Measurements from ENCODE around the gene SPACDR.
"Not testable (repeated sequence)": the region's sequence is repeated elsewhere in the genome, so short reads cannot be mapped to it uniquely, and the experiment has no call there.

SPACDR gene

DNA sequence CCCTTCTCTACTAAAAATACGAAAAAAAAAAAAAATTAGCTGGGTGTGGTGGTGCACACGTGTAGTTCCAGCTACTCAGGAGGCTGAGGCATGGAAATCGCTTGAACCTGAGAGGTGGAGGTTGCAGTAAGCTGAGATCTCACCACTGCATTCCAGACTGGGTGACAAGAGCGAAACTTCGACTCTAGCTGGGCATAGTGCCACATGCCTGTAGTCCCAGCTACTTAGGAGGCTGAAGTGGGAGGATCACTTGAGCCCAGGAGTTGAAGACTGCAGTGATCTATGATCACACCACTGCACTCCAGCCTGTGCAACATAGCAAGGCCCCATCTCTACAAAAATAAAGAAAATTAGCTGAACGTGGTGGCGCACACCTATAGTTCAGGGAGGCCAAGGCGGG is 1.2 kb upstream of the SPACDR start:
- in situ Hi-C loops (cut with MboI; ENCODE audit: low sequenced_read_pairs, unreplicated experiment): loop anchor here (25.0 kb wide), 2 partner anchors 97 to 397 kb away; partner anchors contain the start of genes SAP25, SLC12A9 and TRIP6
- TF ChIP-seq, protein P1, sequence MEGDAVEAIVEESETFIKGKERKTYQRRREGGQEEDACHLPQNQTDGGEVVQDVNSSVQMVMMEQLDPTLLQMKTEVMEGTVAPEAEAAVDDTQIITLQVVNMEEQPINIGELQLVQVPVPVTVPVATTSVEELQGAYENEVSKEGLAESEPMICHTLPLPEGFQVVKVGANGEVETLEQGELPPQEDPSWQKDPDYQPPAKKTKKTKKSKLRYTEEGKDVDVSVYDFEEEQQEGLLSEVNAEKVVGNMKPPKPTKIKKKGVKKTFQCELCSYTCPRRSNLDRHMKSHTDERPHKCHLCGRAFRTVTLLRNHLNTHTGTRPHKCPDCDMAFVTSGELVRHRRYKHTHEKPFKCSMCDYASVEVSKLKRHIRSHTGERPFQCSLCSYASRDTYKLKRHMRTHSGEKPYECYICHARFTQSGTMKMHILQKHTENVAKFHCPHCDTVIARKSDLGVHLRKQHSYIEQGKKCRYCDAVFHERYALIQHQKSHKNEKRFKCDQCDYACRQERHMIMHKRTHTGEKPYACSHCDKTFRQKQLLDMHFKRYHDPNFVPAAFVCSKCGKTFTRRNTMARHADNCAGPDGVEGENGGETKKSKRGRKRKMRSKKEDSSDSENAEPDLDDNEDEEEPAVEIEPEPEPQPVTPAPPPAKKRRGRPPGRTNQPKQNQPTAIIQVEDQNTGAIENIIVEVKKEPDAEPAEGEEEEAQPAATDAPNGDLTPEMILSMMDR (IDR thresholded peaks at IDR 0.05; ENCODE audit: borderline replicate concordance, control extremely low read depth, extremely low read depth, insufficient read depth, missing control alignments): no peak
- DNase-seq (ENCODE audit: low spot score): no peak

DNA sequence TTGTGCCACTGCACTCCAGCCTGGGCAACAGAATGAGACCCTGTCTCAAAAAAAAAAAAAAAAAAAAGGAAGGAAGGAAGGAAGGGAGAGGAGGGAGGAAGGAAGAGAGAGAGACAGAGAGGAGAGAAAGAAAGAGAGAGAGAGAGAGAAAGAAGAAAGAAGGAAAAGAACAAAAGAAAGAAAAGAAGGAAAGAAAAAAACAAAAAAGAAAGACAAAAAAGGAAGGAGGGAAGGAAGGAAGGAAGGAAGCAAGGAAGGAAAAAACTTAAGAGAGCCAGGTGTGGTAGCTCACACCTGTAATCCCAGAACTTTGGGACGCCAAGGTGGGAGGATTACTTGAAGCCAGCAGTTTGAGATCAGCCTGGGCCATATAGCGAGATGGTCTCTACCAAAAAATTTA is 731 bp upstream of the SPACDR start:
- DNase-seq (ENCODE audit: low spot score): no peak
- in situ Hi-C loops (cut with MboI; ENCODE audit: low sequenced_read_pairs, unreplicated experiment): loop anchor here (25.0 kb wide), 2 partner anchors 98 to 398 kb away; partner anchors contain the start of genes SAP25, SLC12A9 and TRIP6
- TF ChIP-seq, protein P1 (IDR thresholded peaks at IDR 0.05; ENCODE audit: borderline replicate concordance, control extremely low read depth, extremely low read depth, insufficient read depth, missing control alignments): no peak

DNA sequence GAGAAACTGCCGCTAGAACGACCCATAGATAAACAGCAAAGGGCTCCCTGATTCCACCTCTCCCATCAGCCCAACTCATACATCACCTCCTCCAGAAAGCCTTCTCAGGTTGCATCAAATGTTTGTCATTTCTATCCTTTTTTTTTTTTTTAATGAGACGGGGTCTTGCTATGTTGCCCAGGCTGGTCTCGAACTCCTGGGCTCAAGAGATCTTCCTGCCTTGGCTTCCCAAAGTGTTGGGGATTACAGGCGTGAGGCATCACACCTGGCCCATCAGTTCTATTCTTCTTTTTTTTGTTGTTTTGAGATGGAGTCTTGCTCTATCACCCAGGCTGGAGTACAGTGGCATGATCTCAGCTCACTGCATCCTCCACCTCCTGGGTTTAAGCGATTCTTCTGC is 7.0 kb downstream of the SPACDR start:
- TF ChIP-seq, protein P1 (IDR thresholded peaks at IDR 0.05; ENCODE audit: borderline replicate concordance, control extremely low read depth, extremely low read depth, insufficient read depth, missing control alignments): no peak
- in situ Hi-C loops (cut with MboI; ENCODE audit: low sequenced_read_pairs, unreplicated experiment): loop anchor here (25.0 kb wide), 2 partner anchors 105 to 405 kb away; partner anchors contain the start of genes SAP25, SLC12A9 and TRIP6

DNA sequence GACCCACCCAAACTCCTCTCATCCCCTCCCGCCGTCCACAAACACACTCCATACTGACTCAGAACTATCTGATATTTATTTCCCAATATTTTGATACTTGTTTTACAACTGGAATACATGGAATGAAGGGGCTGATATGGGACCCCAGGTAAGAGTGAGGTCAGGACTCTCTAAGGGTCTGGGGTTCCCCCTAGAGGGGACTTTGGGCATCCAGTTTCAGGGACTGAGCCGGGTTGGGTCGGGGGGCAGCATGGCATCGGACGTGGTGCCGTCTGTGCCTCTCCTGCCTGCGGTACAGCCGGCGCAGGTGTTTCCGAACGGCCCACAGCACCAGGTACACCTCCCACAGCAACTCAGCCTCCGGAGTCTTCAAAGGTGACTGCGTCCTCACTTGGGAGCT is 7.5 kb downstream of the SPACDR start:
- in situ Hi-C loops (cut with MboI; ENCODE audit: low sequenced_read_pairs, unreplicated experiment): loop anchor here (25.0 kb wide), 2 partner anchors 106 to 406 kb away; partner anchors contain the start of genes SAP25, SLC12A9 and TRIP6
- TF ChIP-seq, protein P1 (IDR thresholded peaks at IDR 0.05; ENCODE audit: borderline replicate concordance, control extremely low read depth, extremely low read depth, insufficient read depth, missing control alignments): no peak
- no peak for DNase-seq (ENCODE audit: low spot score)

More for the DNA sequence above, 7.0 kb downstream of the SPACDR start:
- no peak for DNase-seq (ENCODE audit: low spot score)

DNA sequence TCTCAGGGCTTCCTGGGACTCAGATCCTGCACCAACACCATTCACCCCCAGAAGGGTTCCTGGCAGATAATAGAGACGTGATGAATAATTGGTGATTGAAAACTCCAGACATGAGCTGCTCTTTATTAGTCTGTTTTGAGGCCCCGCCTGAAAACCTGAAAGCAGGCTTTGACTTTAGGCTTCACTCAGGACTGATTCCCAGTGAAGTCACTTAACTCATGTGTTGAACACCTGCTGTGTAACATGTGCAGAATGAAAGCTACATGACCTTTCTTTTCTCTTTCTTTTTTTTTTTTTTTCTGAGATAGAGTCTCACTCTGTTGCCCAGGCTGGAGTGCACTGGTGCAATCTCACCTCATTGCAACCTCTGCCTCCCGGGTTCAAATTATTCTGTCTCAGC is 8.9 kb downstream of the SPACDR start:
- TF ChIP-seq, protein P1 (IDR thresholded peaks at IDR 0.05; ENCODE audit: borderline replicate concordance, control extremely low read depth, extremely low read depth, insufficient read depth, missing control alignments): no peak
- DNase-seq (ENCODE audit: low spot score): no peak
- in situ Hi-C loops (cut with MboI; ENCODE audit: low sequenced_read_pairs, unreplicated experiment): loop anchor here (25.0 kb wide), 2 partner anchors 107 to 407 kb away; partner anchors contain the start of genes SAP25, SLC12A9 and TRIP6

DNA sequence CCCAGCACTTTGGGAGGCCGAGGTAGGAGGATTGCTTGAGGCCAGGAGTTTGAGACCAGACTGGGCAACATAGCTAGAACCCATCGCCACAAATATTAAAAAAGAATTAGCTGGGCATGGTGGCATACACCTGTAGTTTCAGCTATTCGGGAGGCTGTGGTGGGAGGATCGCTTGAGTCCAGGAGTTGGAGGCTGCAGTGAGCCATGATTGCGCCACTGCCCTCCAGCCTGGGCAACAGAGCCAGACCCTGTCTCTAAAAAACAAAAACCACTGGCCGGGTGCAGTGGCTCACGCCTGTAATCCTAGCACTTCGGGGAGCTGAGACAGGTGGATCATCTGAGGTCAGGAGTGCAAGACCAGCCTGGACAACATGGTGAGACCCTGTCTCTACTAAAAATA is 10.2 kb downstream of the SPACDR start:
- not testable (repeated sequence) for DNase-seq (ENCODE audit: low spot score)
- in situ Hi-C loops (cut with MboI; ENCODE audit: low sequenced_read_pairs, unreplicated experiment): loop anchor here (25.0 kb wide), 2 partner anchors 108 to 408 kb away; partner anchors contain the start of genes SAP25, SLC12A9 and TRIP6

DNA sequence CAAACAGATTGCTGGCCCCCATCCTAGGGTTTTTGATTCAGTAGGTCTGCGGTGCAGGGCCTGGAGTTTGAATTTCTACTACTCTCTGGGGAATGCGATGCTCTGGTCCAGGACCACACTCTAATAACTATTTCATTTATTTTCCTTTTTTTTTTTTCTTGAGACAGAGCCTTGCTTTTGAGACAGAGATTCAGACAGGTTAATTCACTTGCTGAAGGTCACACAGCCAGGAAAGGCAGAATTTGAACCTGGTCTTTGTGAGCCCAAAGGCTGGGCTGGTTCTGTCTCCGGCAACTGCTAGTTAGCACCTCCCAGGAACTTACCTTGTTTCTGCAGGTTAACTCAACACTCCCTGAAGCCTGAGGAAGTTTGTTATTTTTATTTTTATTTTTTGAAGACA is 11.5 kb downstream of the SPACDR start:
- in situ Hi-C loops (cut with MboI; ENCODE audit: low sequenced_read_pairs, unreplicated experiment): loop anchor here (25.0 kb wide), 2 partner anchors 110 to 410 kb away; partner anchors contain the start of genes SAP25, SLC12A9 and TRIP6
- no peak for DNase-seq (ENCODE audit: low spot score)
- TF ChIP-seq, protein P1 (IDR thresholded peaks at IDR 0.05; ENCODE audit: borderline replicate concordance, control extremely low read depth, extremely low read depth, insufficient read depth, missing control alignments): no peak

Measured in GM13976 (cell line).